ENCODE measurements around the gene TST. TPM values are rescaled to one million over a fixed set of nuclear protein-coding genes. Genes with fewer than 3 reads are reported as not detected.

TST gene
- polyA plus RNA-seq, 1 donor, result 21.1 TPM

- DNase-seq, result no peak
Measured at GRCh38 chr22:36981247-36981775, 37.9 kb downstream of the TST start.

GRCh38 chr22:36979016-36979910 is 40.0 kb downstream of the TST start:
- no peak for DNase-seq

DNA sequence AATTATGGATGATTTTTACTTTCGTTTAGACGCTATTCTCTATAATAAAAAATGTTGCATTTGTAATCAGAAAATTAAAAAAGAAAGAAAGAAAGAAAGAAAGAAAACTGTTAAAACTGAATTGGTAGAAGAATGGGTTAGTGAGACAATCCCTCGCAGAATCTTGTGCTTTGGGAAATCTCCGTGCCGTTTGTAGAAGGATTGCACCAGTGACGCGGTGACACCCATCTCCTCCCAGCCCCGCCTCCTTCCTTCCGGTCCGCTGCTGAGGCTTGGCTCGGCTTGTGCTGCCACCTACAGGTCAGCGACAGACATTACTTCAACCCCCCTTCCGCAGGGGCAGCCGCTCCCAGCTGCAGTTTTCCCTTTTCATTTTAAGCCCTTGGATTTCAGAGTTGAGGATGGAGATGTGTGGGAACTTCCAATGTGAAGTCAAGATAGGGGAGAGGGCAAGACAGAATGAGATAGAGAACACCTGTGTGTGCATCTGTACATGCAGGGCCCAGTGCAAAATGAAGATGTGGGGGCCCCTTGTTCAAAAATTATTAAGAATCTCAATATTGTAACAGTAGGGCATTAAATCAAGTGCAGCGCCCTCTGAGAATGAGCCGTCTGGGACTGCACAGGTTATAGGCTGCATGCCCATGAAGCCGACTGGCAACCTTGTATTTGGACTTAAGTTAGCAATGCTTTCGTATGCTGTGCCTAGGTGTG is 41.1 kb downstream of the TST start:
- peak; percentile 88 for DNase-seq

GRCh38 chr22:36977401-36977861 is 41.8 kb downstream of the TST start:
- DNase-seq, result no peak

- no peak for DNase-seq
Measured at GRCh38 chr22:36976606-36977005, 42.6 kb downstream of the TST start.

DNA sequence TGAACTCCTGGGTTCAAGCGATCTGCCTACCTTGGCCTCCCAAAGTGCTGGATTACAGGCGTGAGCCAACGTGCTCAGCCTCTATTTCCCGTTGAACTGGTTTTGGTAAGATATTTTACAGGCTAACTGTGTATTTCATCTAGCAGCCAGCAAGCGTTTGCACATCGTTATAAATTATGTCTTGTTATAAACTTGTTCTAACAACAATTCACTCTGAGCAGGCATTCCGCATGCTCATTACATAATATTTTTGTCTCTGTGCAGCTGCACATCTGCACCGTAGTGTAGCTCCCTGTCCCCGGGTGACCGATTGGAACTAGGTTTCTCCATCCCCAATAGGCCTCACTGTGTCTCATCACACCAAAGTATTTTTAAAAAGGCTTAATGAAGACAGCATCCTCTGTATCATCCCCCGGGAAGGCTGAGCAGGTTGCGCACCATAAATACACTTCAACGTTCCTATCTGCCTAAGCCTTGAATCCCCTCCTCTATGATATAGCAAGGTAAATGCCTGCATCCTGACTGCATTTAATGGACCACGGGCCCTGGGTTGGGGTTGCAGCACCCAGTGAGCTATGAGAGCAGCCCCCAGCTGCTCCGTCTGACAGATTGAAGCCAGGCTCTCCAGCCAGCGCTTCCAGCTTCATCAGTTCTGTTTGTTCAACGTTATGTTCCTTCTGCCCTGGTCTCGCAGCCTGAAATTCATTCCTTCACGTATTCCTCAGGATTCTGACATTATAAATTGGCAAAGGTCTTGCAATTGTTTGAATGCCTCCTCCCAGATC is 47.7 kb downstream of the TST start:
- no peak for DNase-seq

DNA sequence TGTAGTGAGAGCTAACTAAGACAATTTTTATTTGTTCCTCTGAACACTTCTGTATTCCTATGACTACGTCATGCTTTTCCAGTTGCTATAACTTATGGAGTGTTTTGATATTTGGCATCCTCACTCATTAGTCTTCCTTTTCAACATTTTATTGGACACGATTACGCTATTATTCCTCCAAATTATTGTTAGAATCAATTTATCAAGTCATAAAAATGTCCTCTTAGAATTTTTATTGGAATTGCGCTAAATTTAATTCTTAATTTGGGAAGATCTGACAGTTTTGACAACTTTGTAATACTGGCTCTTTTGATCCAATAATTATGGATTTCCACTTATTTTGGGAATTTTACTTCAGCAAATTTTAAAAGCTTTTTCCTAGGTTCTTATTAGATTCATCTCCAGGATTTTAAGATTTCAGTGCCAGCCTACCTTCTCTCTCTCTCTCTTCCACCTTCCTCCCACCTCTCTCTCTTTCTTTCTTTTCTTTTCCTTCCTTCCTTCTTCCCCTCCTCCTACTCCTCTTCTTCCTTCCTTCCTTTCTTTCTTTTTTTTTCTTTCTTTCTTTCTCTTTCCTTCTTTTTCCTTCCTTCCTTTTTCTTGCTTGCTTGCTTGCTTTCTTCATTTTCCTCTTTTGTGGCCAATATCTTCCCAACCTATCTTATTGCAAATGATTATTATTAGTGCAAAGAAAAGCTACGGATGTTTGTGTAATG is 50.8 kb downstream of the TST start:
- DNase-seq, result no peak

GRCh38 chr22:36966851-36967540 is 52.3 kb downstream of the TST start:
- no peak for DNase-seq

- DNase-seq, result no peak
Measured at GRCh38 chr22:36965696-36966095, 53.6 kb downstream of the TST start.

DNA sequence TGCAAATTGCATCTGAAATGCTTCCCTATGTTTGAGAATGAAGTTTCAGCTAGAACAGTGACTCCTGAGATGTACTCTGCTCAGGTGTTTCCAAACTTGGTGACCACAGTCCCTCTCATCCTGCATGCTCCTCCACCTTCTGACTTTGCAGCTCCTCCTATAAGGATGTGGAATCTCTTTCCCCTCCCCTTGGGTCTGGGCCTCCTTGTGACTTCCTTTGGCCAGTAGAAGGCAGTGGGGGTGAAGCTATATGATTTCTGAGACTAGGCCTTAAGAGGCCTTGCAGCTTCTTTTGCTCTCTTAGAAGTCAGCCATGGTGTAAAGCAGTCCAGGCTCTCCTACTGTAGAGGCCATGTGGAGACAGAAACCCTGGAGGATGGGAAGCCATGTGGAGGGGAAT is 55.1 kb downstream of the TST start:
- DNase-seq, result no peak

GRCh38 chr22:36963302-36963701 is 55.9 kb downstream of the TST start:
- no peak for DNase-seq

GRCh38 chr22:36961626-36962025 is 57.6 kb downstream of the TST start:
- no peak for DNase-seq

Other genes with a start within 250 kb of the TST start
- gene IFT27, start 243.3 kb downstream of the TST start, polyA plus RNA-seq (ENCODE audit: insufficient read length), result 23.3 TPM
- gene PVALB, start 202.4 kb downstream of the TST start, polyA plus RNA-seq (ENCODE audit: insufficient read length), result 14.3 TPM
- 4.5 TPM for gene NCF4, start 158.4 kb downstream of the TST start, polyA plus RNA-seq (ENCODE audit: insufficient read length)
- 2.0 TPM for gene CSF2RB, start 105.8 kb downstream of the TST start, polyA plus RNA-seq (ENCODE audit: insufficient read length)
- 56.0 TPM for gene MPST, start 295 bp upstream of the TST start, polyA plus RNA-seq (ENCODE audit: insufficient read length)
- 15.3 TPM for gene KCTD17, start 32.3 kb upstream of the TST start, polyA plus RNA-seq (ENCODE audit: insufficient read length)
- not detected for gene TMPRSS6, start 90.3 kb upstream of the TST start, polyA plus RNA-seq (ENCODE audit: insufficient read length)
- gene IL2RB, start 130.5 kb upstream of the TST start, polyA plus RNA-seq (ENCODE audit: insufficient read length), result 1.6 TPM
- gene C1QTNF6, start 168.8 kb upstream of the TST start, polyA plus RNA-seq (ENCODE audit: insufficient read length), result 17.7 TPM
- gene SSTR3, start 193.0 kb upstream of the TST start, polyA plus RNA-seq (ENCODE audit: insufficient read length), result not detected
- gene RAC2, start 224.8 kb upstream of the TST start, polyA plus RNA-seq (ENCODE audit: insufficient read length), result 5.6 TPM